Loucy (cell line): ENCODE measurements around the gene NRK.

Source experiments
- H2AFZ ChIP-seq: fragments of 200-600 bp; sonication (generic); 2 replicates; pipeline ENCODE4 v1.6.0; 2016; ENCODE audit warnings: antibody characterized with exemption, mild to moderate bottlenecking, low read length, moderate library complexity
- H3F3A ChIP-seq: fragments of 200-600 bp; 2 replicates; pipeline ENCODE4 v1.6.0; 2016; ENCODE audit warnings: antibody characterized with exemption, low read depth, mild to moderate bottlenecking
- H3K27me3 ChIP-seq: fragments of 200-600 bp; sonication (generic); 2 replicates; pipeline ENCODE4 v1.6.1; 2014; ENCODE audit warnings: low read length, mild to moderate bottlenecking; ENCODE audit not compliant: insufficient read depth, poor library complexity, severe bottlenecking
- H3K36me3 ChIP-seq: fragments of 200-600 bp; sonication (generic); 2 replicates; pipeline ENCODE4 v1.6.1; 2016; ENCODE audit warnings: low read length; ENCODE audit not compliant: insufficient read depth
- H3K4me1 ChIP-seq: fragments of 200-600 bp; sonication (generic); 2 replicates; pipeline ENCODE4 v1.5.1; 2014; ENCODE audit warnings: low read length, mild to moderate bottlenecking; ENCODE audit not compliant: insufficient read depth, poor library complexity, severe bottlenecking
- H3K4me2 ChIP-seq: fragments of 200-600 bp; sonication (generic); 2 replicates; pipeline ENCODE4 v1.6.0; 2014; ENCODE audit warnings: antibody characterized with exemption, low read length, low read depth, mild to moderate bottlenecking; ENCODE audit not compliant: poor library complexity, severe bottlenecking
- H3K4me3 ChIP-seq: fragments of 200-600 bp; sonication (generic); 2 replicates; pipeline ENCODE4 v1.5.1; 2014; ENCODE audit warnings: low read length, mild to moderate bottlenecking, mixed read lengths; ENCODE audit not compliant: poor library complexity, severe bottlenecking
- H3K79me2 ChIP-seq: fragments of 200-600 bp; sonication (generic); 2 replicates; pipeline ENCODE4 v1.6.1; 2014; ENCODE audit warnings: low read length; ENCODE audit not compliant: insufficient read depth
- H3K9ac ChIP-seq: fragments of 200-600 bp; sonication (generic); 2 replicates; pipeline ENCODE4 v1.6.0; 2014; ENCODE audit warnings: mild to moderate bottlenecking, low read depth, low read length, moderate library complexity; ENCODE audit not compliant: poor library complexity, severe bottlenecking
- H3K9me2 ChIP-seq: fragments of 200-600 bp; sonication (generic); replicated peaks from 2 replicates; pipeline ENCODE4 v1.6.1; 2016; ENCODE audit warnings: low read depth, low read length, mixed read lengths
- H3K9me3 ChIP-seq: fragments of 200-600 bp; sonication (generic); 2 replicates; pipeline ENCODE4 v1.6.1; 2014; ENCODE audit warnings: mild to moderate bottlenecking, antibody characterized with exemption, low read length, low read depth; ENCODE audit not compliant: insufficient read depth
- H4K20me1 ChIP-seq: fragments of 200-600 bp; sonication (generic); 2 replicates; pipeline ENCODE4 v1.6.0; 2014; ENCODE audit warnings: antibody characterized with exemption, low read length, mild to moderate bottlenecking; ENCODE audit not compliant: insufficient read depth, poor library complexity, severe bottlenecking
- EZH2phosphoT487 ChIP-seq: fragments of 200-600 bp; IDR thresholded peaks from 2 replicates; pipeline ENCODE4 v1.6.1; 2018; ENCODE audit warnings: antibody characterized with exemption, mild to moderate bottlenecking, moderate library complexity, borderline replicate concordance
- TF ChIP-seq, protein P1 (sequence below): fragments of 200-600 bp; sonication (generic); conservative IDR thresholded peaks from 2 replicates; pipeline ENCODE4 v1.5.1; 2014; ENCODE audit warnings: mild to moderate bottlenecking, antibody characterized with exemption, low read length

NRK gene

DNA sequence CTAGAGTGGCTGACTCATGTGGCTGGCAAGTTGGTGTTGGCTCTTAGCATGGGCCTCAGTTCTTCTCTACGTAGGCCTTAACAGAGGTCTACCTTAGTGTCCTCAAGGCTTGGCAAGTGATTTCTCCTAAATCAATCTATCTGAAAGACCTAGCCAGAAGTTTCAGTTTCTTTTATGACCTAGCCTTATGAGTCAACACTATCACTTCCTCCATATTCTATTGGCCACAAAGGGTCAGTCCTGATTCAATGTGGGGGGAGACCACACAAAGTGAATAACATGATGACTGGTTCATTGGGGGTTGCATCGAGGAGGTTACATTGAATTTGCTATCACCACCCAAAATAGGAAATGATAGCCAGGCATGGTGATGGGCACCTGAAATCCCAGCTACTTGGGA is 5.8 kb upstream of the NRK start:
- Histone ChIP-seq H3K79me2 (no peaks in the 10 kb centered on the region), H3K36me3 (no peaks in the 10 kb centered on the region), H3F3A (no peaks in the 10 kb centered on the region), H3K9ac (no peak overlapping the region), H3K9me3 (no peaks in the 10 kb centered on the region), H3K4me3 (no peak overlapping the region), H3K27me3 (no peaks in the 10 kb centered on the region), H4K20me1 (no peaks in the 10 kb centered on the region), H3K9me2 (no peaks in the 10 kb centered on the region), H3K4me1 (no peaks in the 10 kb centered on the region), H3K4me2 (no peak overlapping the region), H2AFZ (no peak overlapping the region)
- TF ChIP-seq, protein P1, sequence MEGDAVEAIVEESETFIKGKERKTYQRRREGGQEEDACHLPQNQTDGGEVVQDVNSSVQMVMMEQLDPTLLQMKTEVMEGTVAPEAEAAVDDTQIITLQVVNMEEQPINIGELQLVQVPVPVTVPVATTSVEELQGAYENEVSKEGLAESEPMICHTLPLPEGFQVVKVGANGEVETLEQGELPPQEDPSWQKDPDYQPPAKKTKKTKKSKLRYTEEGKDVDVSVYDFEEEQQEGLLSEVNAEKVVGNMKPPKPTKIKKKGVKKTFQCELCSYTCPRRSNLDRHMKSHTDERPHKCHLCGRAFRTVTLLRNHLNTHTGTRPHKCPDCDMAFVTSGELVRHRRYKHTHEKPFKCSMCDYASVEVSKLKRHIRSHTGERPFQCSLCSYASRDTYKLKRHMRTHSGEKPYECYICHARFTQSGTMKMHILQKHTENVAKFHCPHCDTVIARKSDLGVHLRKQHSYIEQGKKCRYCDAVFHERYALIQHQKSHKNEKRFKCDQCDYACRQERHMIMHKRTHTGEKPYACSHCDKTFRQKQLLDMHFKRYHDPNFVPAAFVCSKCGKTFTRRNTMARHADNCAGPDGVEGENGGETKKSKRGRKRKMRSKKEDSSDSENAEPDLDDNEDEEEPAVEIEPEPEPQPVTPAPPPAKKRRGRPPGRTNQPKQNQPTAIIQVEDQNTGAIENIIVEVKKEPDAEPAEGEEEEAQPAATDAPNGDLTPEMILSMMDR, result no peak
- no peak for TF ChIP-seq EZH2phosphoT487

DNA sequence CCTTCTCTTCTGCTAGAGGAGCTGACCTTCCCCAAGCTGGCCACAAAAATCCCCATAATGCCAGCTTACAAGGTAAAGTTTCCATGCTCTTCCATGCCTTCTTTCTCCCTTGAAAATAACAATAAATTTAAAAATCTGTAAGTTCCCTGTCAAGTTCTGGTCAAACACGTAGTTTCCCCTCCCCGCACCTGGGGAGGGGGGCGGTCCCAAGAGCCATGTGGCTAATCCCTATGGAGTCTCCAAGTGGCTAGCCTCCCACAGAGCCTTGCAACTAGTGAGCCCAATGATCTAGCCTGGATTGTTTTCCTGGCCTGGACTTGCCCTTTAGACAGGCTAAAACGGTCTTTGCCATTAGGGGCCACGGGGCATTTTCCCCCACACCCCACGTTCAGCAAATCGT is 2.1 kb upstream of the NRK start:
- Histone ChIP-seq H3K36me3 (no peaks in the 10 kb centered on the region), H3F3A (no peaks in the 10 kb centered on the region), H4K20me1 (no peaks in the 10 kb centered on the region), H3K4me3 (no peak overlapping the region), H3K79me2 (no peaks in the 10 kb centered on the region), H3K4me2 (no peak overlapping the region), H2AFZ (no peak overlapping the region), H3K9me3 (no peaks in the 10 kb centered on the region), H3K27me3 (no peaks in the 10 kb centered on the region), H3K9ac (no peak overlapping the region), H3K9me2 (no peaks in the 10 kb centered on the region), H3K4me1 (no peaks in the 10 kb centered on the region)
- no peak for TF ChIP-seq EZH2phosphoT487
- TF ChIP-seq, protein P1, result no peak

DNA sequence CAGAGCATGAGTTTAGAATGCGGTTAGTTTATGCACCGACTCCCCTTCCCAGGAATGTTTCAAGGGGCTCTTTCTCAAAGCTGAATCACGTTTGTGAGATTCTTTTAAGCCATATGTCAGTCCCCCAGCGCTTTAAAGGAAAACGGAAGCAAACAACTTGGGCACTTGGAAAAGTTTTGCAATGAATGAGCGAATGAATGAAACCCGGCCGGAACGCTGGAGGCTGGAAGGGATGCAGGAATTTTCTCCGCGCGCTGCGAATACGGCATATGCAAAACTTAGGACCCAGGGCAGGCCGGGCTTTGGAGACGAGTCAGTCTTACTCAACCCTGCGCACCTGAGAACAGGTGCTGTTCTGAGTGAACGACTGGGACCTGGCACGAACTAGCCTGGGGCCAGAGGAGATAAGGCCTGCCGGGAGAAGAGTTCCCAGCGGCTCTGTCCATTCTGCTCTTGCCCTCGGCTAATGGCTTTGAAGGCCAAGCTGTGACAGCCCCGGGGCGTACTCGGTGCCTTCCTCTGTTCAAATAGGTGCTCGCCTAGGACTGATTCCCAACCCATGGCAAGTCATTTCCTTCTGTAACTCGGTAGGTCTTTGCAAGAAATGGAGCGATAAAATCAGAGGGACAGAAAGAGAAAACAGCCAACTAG is 743 bp upstream of the NRK start:
- Histone ChIP-seq H3K4me3 (no peak overlapping the region), H3K36me3 (no peaks in the 10 kb centered on the region), H3K9ac (no peak overlapping the region), H3K9me3 (no peaks in the 10 kb centered on the region), H3K9me2 (no peaks in the 10 kb centered on the region), H2AFZ (no peak overlapping the region), H3K4me2 (no peak overlapping the region), H3K79me2 (no peaks in the 10 kb centered on the region), H3F3A (no peaks in the 10 kb centered on the region), H3K27me3 (no peaks in the 10 kb centered on the region), H3K4me1 (no peaks in the 10 kb centered on the region), H4K20me1 (no peaks in the 10 kb centered on the region)
- TF ChIP-seq, protein P1, result no peak
- no peak for TF ChIP-seq EZH2phosphoT487
